Measurements from ENCODE around the gene FAM180A.
A peak's percentile ranks its signal among the peaks of the same experiment; 100 is the strongest.

The FAM180A gene

DNA sequence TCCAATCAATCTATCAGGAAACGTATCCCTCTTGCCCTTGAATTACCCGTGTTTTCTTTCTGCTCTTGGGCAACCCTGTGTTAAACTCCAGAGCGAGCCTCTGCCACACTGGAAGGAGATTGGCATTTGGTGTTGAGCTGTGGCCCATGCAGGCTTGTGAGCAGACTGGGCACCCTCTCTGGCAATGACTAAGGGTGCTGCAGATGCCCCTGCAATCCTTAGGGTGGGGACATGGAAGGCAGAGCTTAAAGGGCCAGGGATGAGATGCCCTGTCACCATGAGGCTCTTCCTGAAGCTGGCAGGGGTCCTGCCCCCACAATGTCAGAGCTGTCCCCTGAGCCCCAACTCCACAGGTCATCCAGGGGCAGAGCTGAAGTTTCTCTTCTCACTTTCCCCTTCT, 19.5 kb upstream of the FAM180A start:
- TF ChIP-seq, protein P1, sequence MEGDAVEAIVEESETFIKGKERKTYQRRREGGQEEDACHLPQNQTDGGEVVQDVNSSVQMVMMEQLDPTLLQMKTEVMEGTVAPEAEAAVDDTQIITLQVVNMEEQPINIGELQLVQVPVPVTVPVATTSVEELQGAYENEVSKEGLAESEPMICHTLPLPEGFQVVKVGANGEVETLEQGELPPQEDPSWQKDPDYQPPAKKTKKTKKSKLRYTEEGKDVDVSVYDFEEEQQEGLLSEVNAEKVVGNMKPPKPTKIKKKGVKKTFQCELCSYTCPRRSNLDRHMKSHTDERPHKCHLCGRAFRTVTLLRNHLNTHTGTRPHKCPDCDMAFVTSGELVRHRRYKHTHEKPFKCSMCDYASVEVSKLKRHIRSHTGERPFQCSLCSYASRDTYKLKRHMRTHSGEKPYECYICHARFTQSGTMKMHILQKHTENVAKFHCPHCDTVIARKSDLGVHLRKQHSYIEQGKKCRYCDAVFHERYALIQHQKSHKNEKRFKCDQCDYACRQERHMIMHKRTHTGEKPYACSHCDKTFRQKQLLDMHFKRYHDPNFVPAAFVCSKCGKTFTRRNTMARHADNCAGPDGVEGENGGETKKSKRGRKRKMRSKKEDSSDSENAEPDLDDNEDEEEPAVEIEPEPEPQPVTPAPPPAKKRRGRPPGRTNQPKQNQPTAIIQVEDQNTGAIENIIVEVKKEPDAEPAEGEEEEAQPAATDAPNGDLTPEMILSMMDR (conservative IDR thresholded peaks at IDR 0.05; ENCODE audit: low read depth, low read length), result no peak

DNA sequence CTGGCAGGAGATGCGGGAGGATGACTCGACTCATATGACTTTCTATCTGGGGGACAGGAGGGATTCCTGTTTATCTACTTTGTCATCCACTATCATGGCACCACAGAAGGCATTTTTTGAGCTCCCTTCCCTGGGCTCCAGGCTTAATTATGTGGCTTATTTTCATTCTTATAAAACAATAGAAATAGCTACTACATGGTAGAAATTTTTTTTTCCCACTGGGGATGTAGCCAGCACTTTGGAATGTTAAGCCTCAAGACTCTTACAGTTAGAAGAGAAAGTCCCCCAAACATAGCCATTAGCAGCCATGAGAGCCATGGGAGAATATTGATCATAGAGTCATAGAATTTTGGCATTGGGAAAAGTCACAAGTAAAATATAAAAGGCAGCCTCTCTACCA, 14.6 kb upstream of the FAM180A start:
- no peak for DNase-seq (ENCODE audit: low read depth)
- H3K4me3 ChIP-seq (ENCODE audit: low read depth, low read length), result no peak overlapping the region
- TF ChIP-seq, protein P1 (conservative IDR thresholded peaks at IDR 0.05; ENCODE audit: low read depth, low read length), result no peak

More for the DNA sequence above, 19.5 kb upstream of the FAM180A start:
- H3K4me3 ChIP-seq (ENCODE audit: low read depth, low read length), result no peak overlapping the region
- no peak for DNase-seq (ENCODE audit: low read depth)

DNA sequence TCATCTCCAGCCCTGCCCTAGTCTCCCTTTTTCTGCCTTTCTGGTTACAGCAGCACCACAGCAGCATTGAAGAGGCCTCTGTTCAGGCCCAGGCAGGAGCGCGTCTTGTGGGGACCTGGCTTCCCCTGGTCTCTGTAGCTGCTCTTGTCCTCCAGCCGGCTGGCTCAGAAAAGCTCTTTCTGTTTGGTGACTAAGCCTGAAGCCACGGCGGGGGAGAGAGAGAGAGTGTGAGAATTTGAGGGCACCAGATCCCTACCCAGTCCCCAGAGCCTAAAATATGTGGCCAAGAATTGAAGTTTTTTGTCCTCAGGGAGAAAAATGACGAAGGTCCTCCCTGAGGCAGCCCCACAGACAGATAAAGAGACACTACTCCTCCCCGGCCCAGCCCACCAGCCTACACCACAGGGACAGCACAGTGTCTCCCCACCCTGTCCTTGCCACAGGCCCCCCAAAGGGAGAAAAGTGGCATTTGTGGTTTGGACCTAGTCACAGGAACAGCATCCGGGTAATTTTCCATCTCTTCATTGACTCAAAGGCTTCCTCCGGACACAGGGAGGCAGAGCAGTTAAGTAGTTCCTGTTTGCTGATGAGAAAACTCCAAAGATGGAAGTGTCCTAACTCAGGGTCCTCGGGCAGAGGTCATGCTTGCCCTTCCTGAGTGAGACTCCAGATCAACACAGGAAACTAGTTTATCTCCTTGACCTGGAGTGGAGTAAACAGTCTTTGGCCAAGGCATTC, 13.3 kb upstream of the FAM180A start:
- TF ChIP-seq, protein P1 (conservative IDR thresholded peaks at IDR 0.05; ENCODE audit: low read depth, low read length), result no peak
- peak; percentile 49 for DNase-seq (ENCODE audit: low read depth)
- H3K4me3 ChIP-seq (ENCODE audit: low read depth, low read length), result no peak overlapping the region

DNA sequence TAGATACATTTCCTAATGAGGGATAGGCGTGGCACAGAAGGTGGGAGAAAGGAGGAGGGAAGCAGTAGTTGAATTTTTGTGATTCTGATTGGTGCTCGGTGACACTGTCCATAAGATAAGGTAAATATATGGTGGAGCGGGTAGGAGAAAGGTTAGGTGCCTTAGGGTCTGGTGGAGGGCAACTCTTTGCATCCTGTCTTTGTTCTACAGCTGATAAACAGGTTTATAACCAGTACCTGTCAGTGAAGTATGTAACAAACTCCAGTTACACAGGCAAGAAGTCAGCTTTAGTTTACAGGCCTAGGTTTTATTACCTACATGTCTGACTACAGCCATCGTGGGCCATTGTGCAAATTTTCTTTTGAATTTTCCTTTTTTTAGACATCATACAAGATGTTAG, 10.9 kb upstream of the FAM180A start:
- H3K4me3 ChIP-seq (ENCODE audit: low read depth, low read length), result no peak overlapping the region
- no peak for DNase-seq (ENCODE audit: low read depth)
- TF ChIP-seq, protein P1 (conservative IDR thresholded peaks at IDR 0.05; ENCODE audit: low read depth, low read length), result no peak

DNA sequence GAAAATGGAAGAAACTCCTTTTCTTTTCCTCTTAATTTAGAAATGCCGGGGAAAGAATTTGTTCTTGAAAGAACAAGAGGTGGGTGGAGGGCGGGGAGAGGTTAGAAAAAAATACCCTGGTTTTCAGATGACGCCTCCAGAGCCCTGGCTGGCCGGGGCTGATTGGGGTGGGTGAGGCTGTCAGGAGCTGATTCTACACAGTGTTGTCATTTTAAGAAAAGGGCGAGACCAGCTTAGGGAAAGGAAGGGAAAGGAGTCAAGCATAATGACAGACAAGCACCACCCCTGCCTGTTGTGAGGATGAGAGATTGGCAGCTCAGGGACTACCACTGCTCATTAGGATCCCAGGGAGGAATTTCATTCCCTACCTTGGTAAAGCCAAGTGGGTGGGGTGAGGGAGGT, 9.9 kb upstream of the FAM180A start:
- H3K4me3 ChIP-seq (ENCODE audit: low read depth, low read length), result peak overlapping the region; percentile 15
- peak; percentile 74 for DNase-seq (ENCODE audit: low read depth)
- TF ChIP-seq, protein P1 (conservative IDR thresholded peaks at IDR 0.05; ENCODE audit: low read depth, low read length), result no peak

DNA sequence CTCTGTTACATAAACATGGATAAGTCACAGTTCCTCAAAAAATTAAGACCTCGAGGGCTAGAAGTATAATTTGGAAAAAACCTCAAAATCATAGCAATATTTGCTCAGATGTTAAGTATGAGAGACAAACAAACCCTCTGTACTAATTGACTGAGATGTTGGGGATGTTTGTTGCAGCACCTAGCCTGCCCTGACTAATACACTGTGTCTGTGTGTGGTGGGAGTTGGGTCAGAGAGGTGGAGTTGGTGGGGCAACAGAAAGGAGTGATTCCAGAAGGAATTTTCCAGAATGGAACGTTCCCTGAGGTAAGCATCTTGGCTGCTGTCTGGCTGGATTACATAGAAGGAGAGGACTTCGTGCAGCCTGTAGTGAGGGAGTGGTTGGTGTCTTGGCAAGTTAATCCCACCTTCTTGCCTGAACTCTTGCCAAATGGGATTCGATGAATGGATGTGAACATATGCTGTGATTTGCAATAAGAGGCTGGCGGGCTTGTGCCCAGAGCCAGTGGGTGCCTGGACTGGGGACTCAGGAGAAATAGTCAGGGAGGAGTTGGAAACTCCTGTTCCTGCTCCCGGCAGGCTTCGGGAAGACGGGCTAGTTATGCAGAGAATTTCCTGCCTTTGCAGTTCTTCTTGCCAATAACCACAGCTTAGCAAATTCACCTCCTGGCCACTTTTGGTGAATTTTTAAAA, 9.3 kb upstream of the FAM180A start:
- H3K4me3 ChIP-seq (ENCODE audit: low read depth, low read length), result peak overlapping the region; percentile 15
- TF ChIP-seq, protein P1 (conservative IDR thresholded peaks at IDR 0.05; ENCODE audit: low read depth, low read length), result no peak
- DNase-seq (ENCODE audit: low read depth), result peak; percentile 71
